GM18505 (cell line): ENCODE data around the gene NFATC1.
A peak's percentile ranks its signal among the peaks of the same experiment; 100 is the strongest.

Experiments
- ATAC-seq: cut with Tn5 transposase; IDR thresholded peaks from one replicate; pipeline ENCODE4 v1.9.1; 2021; ENCODE audit not compliant: unreplicated experiment
- POLR2A ChIP-seq: IDR thresholded peaks from 4 replicates; pipeline ENCODE4 v1.6.1; 2011; ENCODE audit warnings: borderline replicate concordance; ENCODE audit not compliant: insufficient read depth, insufficient read length; ENCODE audit errors: extremely low read depth

Gene NFATC1

GRCh38 chr18:79422022-79422782, 26.5 kb downstream of the NFATC1 start:
- ATAC-seq: peak; percentile 80
- no peak for TF ChIP-seq POLR2A

- ATAC-seq: no peak
- TF ChIP-seq POLR2A: no peak
These were observed 27.0 kb downstream of the NFATC1 start for GRCh38 chr18:79422783-79423165.

- no peak for ATAC-seq
- no peak for TF ChIP-seq POLR2A
These were observed 27.7 kb downstream of the NFATC1 start for GRCh38 chr18:79423211-79424007.

GRCh38 chr18:79424008-79424565, 28.4 kb downstream of the NFATC1 start:
- no peak for TF ChIP-seq POLR2A
- no peak for ATAC-seq

GRCh38 chr18:79424880-79425568, 29.3 kb downstream of the NFATC1 start:
- no peak for ATAC-seq
- no peak for TF ChIP-seq POLR2A

- TF ChIP-seq POLR2A: no peak
- no peak for ATAC-seq
These were observed 29.8 kb downstream of the NFATC1 start for GRCh38 chr18:79425569-79425886.

GRCh38 chr18:79426376-79427300, 30.9 kb downstream of the NFATC1 start:
- no peak for TF ChIP-seq POLR2A
- ATAC-seq: no peak

- no peak for TF ChIP-seq POLR2A
These were observed 31.9 kb downstream of the NFATC1 start for GRCh38 chr18:79427368-79428225.

GRCh38 chr18:79428287-79428686, 32.6 kb downstream of the NFATC1 start:
- no peak for ATAC-seq
- no peak for TF ChIP-seq POLR2A

More at GRCh38 chr18:79427368-79428225, 31.9 kb downstream of the NFATC1 start:
- no peak for ATAC-seq

GRCh38 chr18:79429381-79429780, 33.7 kb downstream of the NFATC1 start:
- ATAC-seq: no peak
- no peak for TF ChIP-seq POLR2A

GRCh38 chr18:79429785-79430281, 34.1 kb downstream of the NFATC1 start:
- no peak for ATAC-seq

More at GRCh38 chr18:79429785-79430281, 34.1 kb downstream of the NFATC1 start:
- TF ChIP-seq POLR2A: no peak
